Activated T-helper 17 cell treated with anti-CD3 and anti-CD28 coated beads, Interleukin-2, amount 50 U/mL, for 72 hours (primary cell): Measurements from ENCODE around the gene KCNK3. TPM values are rescaled to one million over a fixed set of nuclear protein-coding genes. Genes with fewer than 3 reads are reported as not detected.

ENCODE experiments used
- ATAC-seq: fragments of 150-1000 bp; cut with Tn5 transposase; replicated peaks from 2 replicates; pipeline ENCODE4 v1.10.0; 2021; ENCODE audit warnings: mild to moderate bottlenecking, moderate library complexity
- H3K27ac Mint-ChIP-seq: one replicate; pipeline ENCODE4 v1.8.0; 2022; ENCODE audit warnings: mixed read lengths
- H3K27me3 Mint-ChIP-seq: one replicate; pipeline ENCODE4 v1.8.0; 2022; ENCODE audit warnings: mixed read lengths
- H3K36me3 Mint-ChIP-seq: one replicate; pipeline ENCODE4 v1.8.0; 2022; ENCODE audit warnings: low read depth, mild to moderate bottlenecking, mixed read lengths
- H3K4me1 Mint-ChIP-seq: one replicate; pipeline ENCODE4 v1.8.0; 2022; ENCODE audit warnings: mixed read lengths
- H3K4me3 Mint-ChIP-seq: one replicate; pipeline ENCODE4 v1.8.0; 2022; ENCODE audit warnings: mild to moderate bottlenecking, mixed read lengths
- H3K9me3 Mint-ChIP-seq: one replicate; pipeline ENCODE4 v1.8.0; 2022; ENCODE audit warnings: mixed read lengths
- total RNA-seq, 2 donors: library from RNA; stranded (reverse); gene quantifications; one replicate each; pipeline ENCODE4 v1.2.3, GENCODE V29; 2022

Gene KCNK3
- total RNA-seq, 2 donors from 2014 or later = not detected

DNA sequence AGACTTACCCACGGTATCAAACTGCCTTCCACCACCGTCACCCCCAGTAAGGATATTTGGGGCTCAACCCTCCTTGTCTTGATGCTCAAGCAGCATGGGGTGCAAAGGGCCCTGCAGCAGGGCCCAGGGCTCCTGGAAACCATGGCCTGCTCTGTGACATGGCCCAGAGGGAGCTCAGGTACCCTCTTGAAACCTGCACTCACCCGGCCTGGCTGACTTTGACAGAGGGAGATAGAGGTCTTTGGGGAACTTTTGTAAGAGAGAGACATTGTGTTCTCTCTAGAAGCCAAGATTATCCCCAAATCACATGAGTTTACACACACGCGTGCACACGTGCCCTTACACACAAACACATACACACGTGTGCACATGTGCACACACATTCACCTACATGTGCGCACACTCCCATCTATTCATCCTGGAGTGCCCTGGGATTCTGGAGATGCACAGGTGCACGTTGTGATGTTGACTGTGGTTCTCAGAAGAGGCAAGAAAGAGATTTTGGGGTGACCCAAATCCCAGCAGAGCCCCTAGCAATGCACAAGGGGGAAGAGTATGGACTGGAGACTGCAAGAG lies 19.6 kb upstream of the KCNK3 start:
- peaks cover 5% of the 10 kb centered on the region for H3K9me3 Mint-ChIP-seq
- H3K36me3 Mint-ChIP-seq = no peaks in the 10 kb centered on the region
- no peak overlapping the region for H3K4me3 Mint-ChIP-seq
- H3K4me1 Mint-ChIP-seq = no peaks in the 10 kb centered on the region
- H3K27ac Mint-ChIP-seq = no peak overlapping the region
- H3K27me3 Mint-ChIP-seq = peaks cover 37% of the 10 kb centered on the region
- no peak for ATAC-seq

DNA sequence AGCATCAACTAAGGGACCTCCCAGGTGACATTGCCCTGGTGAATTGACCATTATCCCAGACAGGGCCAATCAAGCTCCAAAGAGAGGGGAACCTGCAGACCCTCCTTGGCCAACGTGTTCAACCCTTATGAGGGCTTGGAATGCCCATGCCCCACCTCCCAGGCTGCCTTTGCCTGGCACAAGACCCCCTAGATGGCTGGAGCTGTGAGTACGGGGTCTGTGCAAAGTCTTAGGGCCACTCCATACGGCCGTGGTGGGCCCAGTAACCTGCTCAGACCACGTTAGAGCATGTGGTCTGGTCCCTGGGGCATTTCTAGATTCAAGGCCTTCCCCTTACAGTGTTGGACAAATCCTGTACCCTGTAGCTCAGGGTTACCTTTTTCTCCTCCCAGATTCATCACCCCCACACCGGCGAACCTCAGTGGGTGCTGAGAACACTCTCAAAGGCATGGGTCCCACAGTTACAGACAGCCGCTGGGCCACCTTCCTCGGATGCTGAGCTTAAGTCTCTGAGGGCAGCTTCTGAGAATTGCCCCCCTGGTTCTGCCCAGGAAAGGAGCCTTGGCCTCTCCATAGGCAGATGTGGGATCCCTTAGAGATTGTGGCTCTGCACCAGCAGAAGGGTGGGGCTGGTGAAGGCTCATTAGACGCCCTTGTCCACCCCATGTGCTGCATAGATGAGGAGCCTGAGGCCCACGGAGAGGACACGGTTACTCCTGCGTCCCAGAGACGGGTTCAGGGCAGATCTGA lies 18.3 kb upstream of the KCNK3 start:
- ATAC-seq = no peak
- Mint-ChIP-seq H3K4me1 (no peaks in the 10 kb centered on the region), H3K9me3 (peaks cover 5% of the 10 kb centered on the region), H3K36me3 (no peaks in the 10 kb centered on the region), H3K27ac (no peak overlapping the region), H3K27me3 (peaks cover 38% of the 10 kb centered on the region), H3K4me3 (no peak overlapping the region)

DNA sequence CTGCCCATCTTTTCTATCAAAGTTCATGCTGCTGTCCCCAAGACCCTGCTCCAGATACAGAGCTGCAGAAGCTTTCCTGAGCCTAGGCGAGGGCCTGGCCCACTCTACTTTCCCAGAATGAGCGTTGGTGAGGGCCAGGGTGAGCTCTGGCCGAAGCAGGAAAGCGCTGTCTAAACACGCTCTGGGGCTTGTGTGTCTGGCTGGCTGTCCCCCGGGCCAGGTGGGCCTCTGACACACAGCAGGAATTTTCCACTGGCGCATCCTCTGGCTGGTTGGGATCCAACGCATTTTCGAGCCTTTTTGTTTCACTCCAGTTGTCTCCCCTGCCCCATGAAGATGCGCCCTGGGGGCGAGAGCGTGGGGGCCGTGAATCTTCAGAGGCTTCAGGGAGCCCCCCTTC lies 17.8 kb upstream of the KCNK3 start:
- H3K27me3 Mint-ChIP-seq = peaks cover 36% of the 10 kb centered on the region
- H3K4me3 Mint-ChIP-seq = no peak overlapping the region
- H3K36me3 Mint-ChIP-seq = no peaks in the 10 kb centered on the region
- ATAC-seq = no peak
- no peak overlapping the region for H3K27ac Mint-ChIP-seq
- H3K4me1 Mint-ChIP-seq = no peaks in the 10 kb centered on the region
- peaks cover 5% of the 10 kb centered on the region for H3K9me3 Mint-ChIP-seq

DNA sequence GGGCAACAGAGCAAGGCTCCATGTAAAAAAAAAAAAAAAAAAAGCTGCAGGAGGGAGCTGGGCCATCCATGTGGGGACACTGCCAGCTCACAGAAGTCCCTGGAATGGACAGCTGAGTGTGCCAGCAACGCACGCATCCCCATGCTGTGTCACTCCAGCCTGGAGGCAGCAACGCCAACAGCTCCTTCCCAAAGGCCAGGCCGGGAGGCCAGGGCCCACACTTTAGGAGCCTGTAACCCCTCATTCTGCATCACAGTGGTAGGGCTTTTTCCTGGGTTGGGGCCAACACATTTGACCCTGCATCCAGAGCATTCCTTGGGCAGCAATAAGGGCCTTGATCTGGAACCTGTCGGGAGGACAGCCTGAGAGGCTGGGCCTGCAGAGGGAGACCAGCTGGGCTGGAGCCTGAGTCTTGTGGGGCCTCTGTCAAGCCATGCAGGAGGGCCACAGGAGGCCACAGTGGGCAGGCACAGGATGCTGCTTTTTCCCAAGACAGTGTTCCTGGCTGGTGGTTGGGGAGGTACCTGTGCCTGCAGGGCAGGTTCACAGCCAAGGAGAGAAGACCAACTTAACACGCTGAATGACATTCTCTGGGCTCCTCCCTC lies 16.8 kb upstream of the KCNK3 start:
- H3K9me3 Mint-ChIP-seq = peaks cover 5% of the 10 kb centered on the region
- no peak overlapping the region for H3K4me3 Mint-ChIP-seq
- H3K27ac Mint-ChIP-seq = no peak overlapping the region
- H3K4me1 Mint-ChIP-seq = no peaks in the 10 kb centered on the region
- peaks cover 28% of the 10 kb centered on the region for H3K27me3 Mint-ChIP-seq
- H3K36me3 Mint-ChIP-seq = no peaks in the 10 kb centered on the region
- ATAC-seq = no peak

DNA sequence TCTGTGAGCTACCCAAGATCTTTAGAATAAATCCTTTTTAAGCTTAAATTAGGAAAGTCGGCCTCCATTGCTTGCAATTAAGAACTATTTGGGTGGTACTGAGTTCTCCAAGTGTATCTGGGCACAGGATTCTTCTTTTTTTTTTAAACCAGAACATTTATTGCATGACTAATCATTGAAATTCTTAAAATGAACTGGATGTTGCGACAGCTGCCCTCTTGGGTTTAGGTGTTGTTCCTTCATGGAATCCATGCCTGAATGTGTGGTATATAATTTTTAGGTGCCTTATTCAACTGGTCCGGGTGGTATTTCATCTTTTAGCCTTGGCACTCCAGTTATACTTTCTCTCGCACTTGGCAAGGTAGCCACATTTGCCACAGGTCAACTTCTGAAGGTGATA lies 14.5 kb upstream of the KCNK3 start:
- Mint-ChIP-seq H3K27ac (no peak overlapping the region), H3K27me3 (peaks cover 24% of the 10 kb centered on the region), H3K4me3 (no peak overlapping the region), H3K36me3 (no peaks in the 10 kb centered on the region), H3K9me3 (peaks cover 5% of the 10 kb centered on the region), H3K4me1 (no peaks in the 10 kb centered on the region)
- ATAC-seq = no peak

DNA sequence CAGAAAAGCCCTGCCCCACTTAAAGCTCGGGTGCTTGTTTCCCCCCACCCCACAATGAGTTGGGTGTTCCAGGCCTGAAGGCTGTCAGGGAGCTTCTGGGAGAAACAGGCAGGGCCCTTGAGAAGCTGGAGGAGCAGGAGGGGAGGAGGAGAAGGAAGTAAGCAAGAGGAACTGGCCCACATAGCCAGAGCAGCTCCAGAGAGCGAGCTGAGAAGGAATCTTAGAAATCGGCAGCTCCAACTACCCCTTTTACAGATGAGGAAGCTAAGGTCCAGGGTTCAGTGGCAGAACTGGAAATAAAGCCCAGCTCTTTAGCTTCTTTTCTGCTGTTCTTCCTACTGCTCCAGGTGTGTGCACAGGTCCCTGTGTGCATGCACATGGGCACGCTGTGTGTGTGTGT lies 12.7 kb upstream of the KCNK3 start:
- Mint-ChIP-seq H3K9me3 (peaks cover 5% of the 10 kb centered on the region), H3K4me1 (no peaks in the 10 kb centered on the region), H3K36me3 (no peaks in the 10 kb centered on the region), H3K27me3 (peaks cover 19% of the 10 kb centered on the region), H3K4me3 (no peak overlapping the region), H3K27ac (no peak overlapping the region)
- ATAC-seq = no peak

DNA sequence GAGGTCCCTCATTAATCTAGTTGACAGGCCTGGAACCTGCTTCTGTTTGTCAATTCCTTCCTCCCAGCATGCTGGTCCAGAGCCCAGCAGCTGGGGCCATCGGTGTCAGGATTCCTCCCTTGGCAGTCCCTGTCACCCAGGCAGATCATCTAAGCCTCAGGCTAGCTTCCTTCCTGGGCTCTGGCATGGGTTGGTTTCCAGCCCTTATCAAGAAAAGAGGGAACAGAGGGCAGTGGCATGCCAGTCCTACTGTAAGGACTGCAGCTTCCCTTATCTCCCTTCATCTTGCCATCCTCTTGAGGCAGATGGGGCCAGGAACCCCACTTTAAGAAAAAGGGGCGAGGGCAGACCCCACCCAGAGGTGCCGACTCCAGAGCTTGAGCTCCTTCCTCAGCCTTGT lies 10.9 kb upstream of the KCNK3 start:
- peaks cover 5% of the 10 kb centered on the region for H3K9me3 Mint-ChIP-seq
- H3K36me3 Mint-ChIP-seq = no peaks in the 10 kb centered on the region
- no peaks in the 10 kb centered on the region for H3K4me1 Mint-ChIP-seq
- no peak for ATAC-seq
- H3K27ac Mint-ChIP-seq = no peak overlapping the region
- H3K27me3 Mint-ChIP-seq = peaks cover 30% of the 10 kb centered on the region
- H3K4me3 Mint-ChIP-seq = no peak overlapping the region

DNA sequence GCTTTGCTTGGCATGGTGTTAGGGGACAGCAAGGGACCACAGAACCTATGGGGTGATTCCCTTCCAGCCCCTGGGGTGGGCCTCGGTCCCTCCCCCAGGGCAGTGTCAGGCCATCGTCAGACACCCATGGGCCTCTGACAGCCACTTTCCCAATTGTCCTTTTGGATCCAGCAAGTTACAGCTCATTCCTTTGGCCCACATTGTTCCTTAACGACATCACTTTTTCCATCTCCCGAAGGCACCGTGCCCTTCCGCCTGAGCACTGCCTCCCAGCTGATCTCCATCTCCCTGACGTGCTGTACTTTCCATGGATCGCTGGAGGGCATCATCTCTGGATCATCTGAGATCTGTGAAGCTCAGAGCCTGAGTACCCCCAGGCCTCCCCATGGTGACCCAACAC lies 10.4 kb upstream of the KCNK3 start:
- H3K27ac Mint-ChIP-seq = no peak overlapping the region
- peaks cover 5% of the 10 kb centered on the region for H3K9me3 Mint-ChIP-seq
- peaks cover 35% of the 10 kb centered on the region for H3K27me3 Mint-ChIP-seq
- H3K4me1 Mint-ChIP-seq = no peaks in the 10 kb centered on the region
- ATAC-seq = no peak
- H3K36me3 Mint-ChIP-seq = no peaks in the 10 kb centered on the region
- H3K4me3 Mint-ChIP-seq = no peak overlapping the region

DNA sequence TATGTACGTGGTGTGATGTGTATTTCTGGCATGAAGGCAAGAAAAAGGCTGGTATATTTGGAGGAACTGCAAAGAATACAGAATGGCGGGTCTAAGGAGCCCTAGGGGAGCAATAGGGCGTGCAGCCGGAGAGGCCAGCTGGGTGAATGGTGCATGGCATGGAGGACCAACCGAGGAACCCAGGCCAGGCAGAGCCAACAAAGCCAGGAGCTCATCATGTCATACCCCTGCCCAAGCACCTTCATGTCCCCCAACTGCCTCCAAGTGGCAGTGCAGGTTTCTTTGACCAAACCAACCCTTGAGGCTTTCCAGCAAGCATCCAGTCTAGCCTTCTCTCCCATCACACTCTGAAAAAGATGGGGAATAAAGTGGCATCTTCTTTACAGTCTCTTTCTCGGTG lies 8.9 kb upstream of the KCNK3 start:
- no peak overlapping the region for H3K27ac Mint-ChIP-seq
- no peaks in the 10 kb centered on the region for H3K36me3 Mint-ChIP-seq
- no peaks in the 10 kb centered on the region for H3K4me1 Mint-ChIP-seq
- H3K9me3 Mint-ChIP-seq = no peaks in the 10 kb centered on the region
- no peak for ATAC-seq
- H3K27me3 Mint-ChIP-seq = peaks cover 38% of the 10 kb centered on the region
- H3K4me3 Mint-ChIP-seq = no peak overlapping the region

DNA sequence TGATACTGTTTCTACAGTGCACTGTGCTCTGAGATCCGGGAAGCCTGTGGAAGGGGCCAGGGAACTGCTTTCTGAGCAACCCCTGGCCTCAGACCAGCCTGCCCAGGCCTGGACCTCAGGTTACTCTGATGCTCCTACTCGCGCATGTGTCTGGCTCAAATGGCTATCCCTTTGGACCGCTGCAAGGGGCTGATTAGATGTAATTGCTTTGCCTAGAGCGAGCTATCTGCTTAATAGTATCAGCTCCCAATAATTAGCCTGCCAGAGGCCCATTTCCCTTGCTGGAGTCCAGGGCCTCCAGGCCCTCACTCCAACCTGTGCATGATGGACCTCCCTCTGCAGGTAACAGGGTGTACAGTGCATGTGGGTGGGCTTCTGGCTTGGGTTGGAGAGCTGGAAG lies 7.2 kb upstream of the KCNK3 start:
- Mint-ChIP-seq H3K36me3 (no peaks in the 10 kb centered on the region), H3K4me3 (no peak overlapping the region), H3K9me3 (no peaks in the 10 kb centered on the region), H3K27me3 (peaks cover 41% of the 10 kb centered on the region), H3K4me1 (no peaks in the 10 kb centered on the region), H3K27ac (no peak overlapping the region)
- ATAC-seq = no peak

DNA sequence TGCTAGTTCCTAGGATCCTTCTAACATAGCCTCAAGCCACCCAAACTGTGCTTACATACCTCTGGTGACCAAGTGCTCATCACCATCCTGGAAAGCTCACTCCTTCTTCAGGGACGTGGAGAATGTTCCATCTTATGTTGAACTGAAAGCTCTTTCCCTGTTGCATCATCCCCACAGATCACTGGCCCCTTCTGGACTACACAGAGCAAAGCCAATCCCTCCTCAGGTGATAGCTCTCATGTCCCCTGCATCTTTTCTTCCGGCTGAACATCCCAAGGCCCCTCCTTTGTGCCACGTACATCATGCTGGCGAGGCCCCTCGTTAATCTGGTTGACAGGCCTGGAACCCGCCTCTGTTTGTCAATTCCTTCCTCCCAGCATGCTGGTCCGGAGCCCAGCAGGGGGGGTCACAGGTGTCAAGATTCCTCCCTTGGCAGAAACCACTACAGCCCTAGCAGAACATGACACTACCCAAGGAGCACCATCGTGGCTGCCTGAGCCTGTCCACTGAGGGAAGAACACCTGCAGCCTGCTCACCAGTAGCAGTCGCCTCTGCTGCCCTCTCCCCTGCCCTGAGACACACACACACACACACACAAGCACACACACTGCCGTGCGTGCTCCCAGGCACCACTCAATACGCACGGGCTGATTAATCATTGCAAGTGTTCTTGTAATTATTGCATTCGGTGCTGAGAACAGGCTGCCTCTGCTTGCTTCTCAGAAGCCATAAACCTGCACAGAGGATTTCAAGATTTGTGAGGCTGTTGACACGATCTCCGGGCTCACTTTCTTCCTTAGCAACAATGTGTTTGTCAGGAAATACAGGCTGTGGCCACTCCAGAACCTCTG lies 6.3 kb upstream of the KCNK3 start:
- H3K4me1 Mint-ChIP-seq = no peaks in the 10 kb centered on the region
- no peak overlapping the region for H3K4me3 Mint-ChIP-seq
- H3K9me3 Mint-ChIP-seq = no peaks in the 10 kb centered on the region
- H3K27me3 Mint-ChIP-seq = peaks cover 48% of the 10 kb centered on the region
- no peak for ATAC-seq
- no peaks in the 10 kb centered on the region for H3K36me3 Mint-ChIP-seq
- H3K27ac Mint-ChIP-seq = no peak overlapping the region

DNA sequence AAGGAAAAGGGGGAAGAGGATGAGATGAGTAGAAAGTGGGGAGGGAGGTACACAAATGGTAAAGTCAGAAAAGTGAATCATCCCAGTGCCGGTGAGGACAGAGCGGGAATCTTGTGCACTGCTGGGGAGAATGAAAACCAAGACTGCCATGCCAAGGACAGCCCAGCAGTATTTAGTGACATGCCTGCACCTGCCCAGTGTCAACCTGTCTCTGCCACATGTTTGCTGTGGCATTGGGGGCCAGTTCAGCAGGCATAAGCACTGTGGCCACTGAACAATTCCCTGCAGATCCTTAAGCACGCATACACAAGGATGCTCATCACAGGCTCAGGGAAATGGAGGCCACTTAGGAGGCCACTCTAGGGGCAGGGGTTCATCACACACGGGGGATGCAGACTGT lies 5.2 kb upstream of the KCNK3 start:
- Mint-ChIP-seq H3K27ac (no peak overlapping the region), H3K4me1 (no peaks in the 10 kb centered on the region), H3K9me3 (no peaks in the 10 kb centered on the region), H3K4me3 (no peak overlapping the region), H3K36me3 (no peaks in the 10 kb centered on the region), H3K27me3 (peaks cover 53% of the 10 kb centered on the region)
- no peak for ATAC-seq

DNA sequence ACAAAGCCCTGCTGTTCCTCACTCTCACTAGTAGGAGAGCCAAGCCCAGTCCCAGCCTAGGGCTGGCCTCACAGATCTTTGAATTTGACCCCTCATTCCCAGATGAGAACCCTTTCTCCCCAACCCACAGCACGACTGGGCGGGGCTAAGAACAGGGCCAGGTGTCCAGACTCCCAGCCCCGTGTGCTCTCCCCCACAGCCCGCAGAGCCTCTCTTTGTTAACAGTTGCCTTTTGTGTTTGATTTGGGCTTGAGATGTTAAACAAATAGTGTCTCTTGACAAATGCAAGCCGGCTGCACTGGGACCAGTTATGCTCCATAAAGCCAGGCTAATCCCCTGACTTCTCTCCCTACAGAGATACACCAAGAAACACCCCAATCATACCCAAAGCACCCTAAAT lies 4.7 kb upstream of the KCNK3 start:
- H3K27me3 Mint-ChIP-seq = peaks cover 52% of the 10 kb centered on the region
- no peak for ATAC-seq
- H3K4me3 Mint-ChIP-seq = no peak overlapping the region
- H3K27ac Mint-ChIP-seq = no peak overlapping the region
- no peaks in the 10 kb centered on the region for H3K36me3 Mint-ChIP-seq
- no peaks in the 10 kb centered on the region for H3K4me1 Mint-ChIP-seq
- no peaks in the 10 kb centered on the region for H3K9me3 Mint-ChIP-seq

DNA sequence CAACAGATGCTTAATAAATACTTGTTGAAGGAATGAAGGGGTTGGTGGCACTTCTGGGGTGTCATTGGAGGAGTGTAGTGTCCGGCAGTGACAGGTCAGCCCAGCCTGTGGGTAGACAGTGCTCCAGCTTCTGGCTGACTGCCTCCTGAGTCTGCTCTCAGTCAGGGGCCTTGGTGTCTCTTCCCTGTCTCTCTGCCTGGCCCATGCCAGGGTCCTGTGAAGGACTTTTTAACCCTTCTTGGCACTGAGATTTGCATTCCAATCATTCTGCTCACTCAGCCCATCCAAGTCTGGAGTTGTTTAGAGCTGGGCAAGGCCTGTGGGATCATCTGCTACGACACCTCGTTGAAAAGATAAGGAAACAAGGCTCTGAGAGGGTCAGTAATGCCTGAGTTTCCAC lies 1.4 kb upstream of the KCNK3 start:
- Mint-ChIP-seq H3K27ac (no peak overlapping the region), H3K4me1 (no peaks in the 10 kb centered on the region), H3K27me3 (peaks cover 70% of the 10 kb centered on the region), H3K4me3 (no peak overlapping the region), H3K9me3 (no peaks in the 10 kb centered on the region), H3K36me3 (no peaks in the 10 kb centered on the region)
- no peak for ATAC-seq

DNA sequence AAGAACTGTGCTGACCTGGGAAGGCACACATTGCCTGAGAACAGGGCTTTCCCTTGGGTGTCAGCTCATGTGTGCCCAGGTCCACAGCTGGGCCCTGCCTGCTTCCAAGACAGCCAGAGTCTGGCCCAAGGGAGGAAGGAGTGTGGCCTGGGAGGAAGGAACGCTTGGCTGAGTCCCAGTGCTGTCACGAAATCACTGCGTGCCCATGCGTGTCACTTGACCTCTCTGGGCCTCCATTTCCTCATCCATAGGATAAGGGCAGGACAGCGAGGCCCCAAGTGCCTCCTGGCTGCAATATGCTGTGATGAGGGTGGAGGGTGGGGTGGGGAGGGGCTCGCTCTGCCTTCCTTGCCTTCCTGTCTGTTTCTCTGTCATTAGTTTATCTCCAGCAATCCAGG lies 642 bp upstream of the KCNK3 start:
- no peak overlapping the region for H3K4me3 Mint-ChIP-seq
- peaks cover 70% of the 10 kb centered on the region for H3K27me3 Mint-ChIP-seq

More for the DNA sequence above, 642 bp upstream of the KCNK3 start:
- ATAC-seq = no peak
- no peak overlapping the region for H3K27ac Mint-ChIP-seq
- H3K9me3 Mint-ChIP-seq = no peaks in the 10 kb centered on the region
- H3K36me3 Mint-ChIP-seq = no peaks in the 10 kb centered on the region
- no peaks in the 10 kb centered on the region for H3K4me1 Mint-ChIP-seq
